GM12873 (cell line): Measurements from ENCODE around the gene MCEMP1.

Experiments used
- TF ChIP-seq, protein P1 (sequence below): IDR thresholded peaks from 2 replicates; pipeline ENCODE4 v1.5.1; 2012; ENCODE audit warnings: low read depth, mild to moderate bottlenecking, moderate library complexity, low read length, control low read depth; ENCODE audit not compliant: insufficient read depth; ENCODE audit errors: missing control alignments

MCEMP1 gene

GRCh38 chr19:7633698-7634097 is 43.2 kb upstream of the MCEMP1 start, which contains the start of gene PCP2:
Gene PCP2, minus strand, starts transcription at chr19:7633719. Its CDS starts 262 bp downstream, at chr19:7633457.
- TF ChIP-seq, protein P1, sequence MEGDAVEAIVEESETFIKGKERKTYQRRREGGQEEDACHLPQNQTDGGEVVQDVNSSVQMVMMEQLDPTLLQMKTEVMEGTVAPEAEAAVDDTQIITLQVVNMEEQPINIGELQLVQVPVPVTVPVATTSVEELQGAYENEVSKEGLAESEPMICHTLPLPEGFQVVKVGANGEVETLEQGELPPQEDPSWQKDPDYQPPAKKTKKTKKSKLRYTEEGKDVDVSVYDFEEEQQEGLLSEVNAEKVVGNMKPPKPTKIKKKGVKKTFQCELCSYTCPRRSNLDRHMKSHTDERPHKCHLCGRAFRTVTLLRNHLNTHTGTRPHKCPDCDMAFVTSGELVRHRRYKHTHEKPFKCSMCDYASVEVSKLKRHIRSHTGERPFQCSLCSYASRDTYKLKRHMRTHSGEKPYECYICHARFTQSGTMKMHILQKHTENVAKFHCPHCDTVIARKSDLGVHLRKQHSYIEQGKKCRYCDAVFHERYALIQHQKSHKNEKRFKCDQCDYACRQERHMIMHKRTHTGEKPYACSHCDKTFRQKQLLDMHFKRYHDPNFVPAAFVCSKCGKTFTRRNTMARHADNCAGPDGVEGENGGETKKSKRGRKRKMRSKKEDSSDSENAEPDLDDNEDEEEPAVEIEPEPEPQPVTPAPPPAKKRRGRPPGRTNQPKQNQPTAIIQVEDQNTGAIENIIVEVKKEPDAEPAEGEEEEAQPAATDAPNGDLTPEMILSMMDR = no peak

DNA sequence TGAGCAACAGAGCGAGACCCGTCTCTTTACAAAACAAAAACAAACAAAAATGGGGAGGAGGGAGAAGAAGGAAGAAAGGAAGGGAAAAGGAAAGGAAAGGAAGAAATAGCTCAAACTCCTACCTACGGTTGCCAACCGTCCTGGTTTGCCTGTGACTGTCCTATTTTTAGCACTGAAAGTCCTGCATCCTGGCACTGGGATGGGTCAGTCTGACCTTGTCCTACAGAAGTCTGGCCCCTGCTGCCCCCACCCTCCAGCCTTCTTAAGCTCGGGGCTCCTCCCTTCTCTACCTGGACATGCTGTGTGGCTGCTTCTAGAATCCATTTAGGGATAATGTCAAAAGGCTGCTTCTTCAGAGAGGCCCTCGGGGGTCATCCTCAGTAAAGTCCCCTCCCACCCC is 41.2 kb upstream of the MCEMP1 start:
- TF ChIP-seq, protein P1 = no peak

GRCh38 chr19:7636317-7636690 is 40.6 kb upstream of the MCEMP1 start:
- TF ChIP-seq, protein P1 = no peak

DNA sequence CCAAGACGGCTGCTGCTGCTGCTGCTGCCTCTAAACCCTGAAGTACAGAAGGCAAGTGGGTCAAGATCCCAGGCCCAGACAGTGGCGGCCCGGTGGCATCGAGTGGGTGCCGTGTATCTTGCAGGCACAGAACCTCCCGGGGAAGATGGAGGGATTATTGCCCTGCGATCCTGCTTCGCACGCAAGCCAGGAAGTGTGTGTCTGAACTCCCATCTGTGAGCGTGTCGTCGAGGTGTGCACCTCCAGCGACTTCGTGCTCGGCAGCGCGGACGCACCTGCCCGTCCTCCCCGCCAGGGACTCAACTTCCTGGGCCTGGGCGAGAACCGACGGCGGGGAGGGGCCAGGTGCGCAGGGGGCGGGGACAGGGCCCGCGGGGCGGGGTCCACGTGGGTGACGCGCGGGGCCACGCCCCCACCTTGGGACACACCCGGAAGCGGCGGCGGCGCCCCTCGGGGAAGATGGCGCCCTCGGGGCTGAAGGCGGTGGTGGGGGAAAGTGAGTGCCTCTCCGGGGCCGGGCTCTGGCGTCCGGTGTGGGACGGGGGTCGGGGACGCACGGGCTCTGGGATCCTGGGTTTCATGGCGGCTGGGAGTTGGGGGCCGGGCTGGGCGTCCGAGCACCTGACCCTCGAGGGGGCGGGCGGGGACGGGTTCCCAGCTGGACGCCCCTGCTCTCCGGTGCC is 40.1 kb upstream of the MCEMP1 start, which contains the start of gene STXBP2:
STXBP2 (plus strand) TSS at position 420 of the 683 bp plus-strand sequence; CDS start at position 460, 40 bp downstream.
- TF ChIP-seq, protein P1 = no peak

- TF ChIP-seq, protein P1 = no peak
Measured at GRCh38 chr19:7637374-7638256, 39.3 kb upstream of the MCEMP1 start.

DNA sequence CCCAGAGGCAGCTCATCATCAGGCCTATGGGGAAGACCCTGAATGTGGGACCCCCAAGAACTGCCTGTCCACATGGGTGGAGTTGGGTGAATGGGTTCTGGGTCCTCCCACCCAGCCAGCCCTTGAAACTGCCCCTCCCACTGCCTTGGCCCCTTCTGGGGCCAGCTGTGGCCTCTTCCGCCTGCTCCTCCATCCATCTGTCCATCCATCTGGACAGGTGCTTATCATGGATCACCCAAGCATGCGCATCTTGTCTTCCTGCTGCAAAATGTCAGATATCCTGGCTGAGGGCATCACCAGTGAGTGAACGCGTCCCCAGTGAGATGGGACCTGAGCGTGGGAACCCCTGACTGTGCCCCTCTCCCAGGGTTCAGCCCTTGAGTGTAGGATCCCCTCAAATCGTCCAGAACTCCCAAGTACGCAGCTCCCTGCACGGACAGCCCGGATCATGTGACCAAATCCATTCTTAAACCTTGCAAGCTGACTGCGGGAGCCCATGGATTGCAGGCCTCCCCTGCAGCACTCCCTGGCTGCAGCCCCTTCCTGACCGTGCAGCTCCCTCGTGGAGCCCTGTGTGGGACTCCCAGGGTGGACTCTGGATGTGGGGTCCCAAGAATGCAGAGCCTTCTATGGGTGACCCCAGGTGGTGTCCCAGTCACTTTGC is 38.0 kb upstream of the MCEMP1 start:
- TF ChIP-seq, protein P1 = no peak
